ENCODE measurements around the gene RHBDL1. TPM values are rescaled to one million over a fixed set of nuclear protein-coding genes. Genes with fewer than 3 reads are reported as not detected.

Gene RHBDL1
- total and polyA plus RNA-seq, 2 of the 8 experiments (the other 6 are each of a cell fraction or from before 2014, with no cell fraction given): 4.0 to 8.1 TPM

GRCh38 chr16:648781-649589 lies 26.5 kb upstream of the RHBDL1 start, which contains the start of gene WDR90:
Gene WDR90, plus strand, starts transcription at chr16:649365. Its CDS starts 52 bp downstream, at chr16:649417.
- H3K23ac ChIP-seq (ENCODE audit: insufficient read length): no peak within 1 kb of the TSS
- WGBS, 2 experiments (ENCODE audit: extremely low coverage in 1 of 2, insufficient coverage in 1 of 2, insufficient read length in 1 of 2, insufficient replicate concordance in 2 of 2, low coverage in 1 of 2, low lambda C conversion rate in 2 of 2, missing lambda C conversion rate in 1 of 2): 2% methylated on average over 82 of the region's 91 CpGs; no CpG with 5 or more reads in 1 of the 2 experiments
- TF ChIP-seq GABPA (IDR thresholded peaks at IDR 0.05; ENCODE audit: borderline replicate concordance, insufficient read depth, low read length) (peak; percentile 89), RFX5 (IDR thresholded peaks at IDR 0.05; ENCODE audit: borderline replicate concordance, low read depth, low read length) (no peak), KDM4A (IDR thresholded peaks at IDR 0.05; ENCODE audit: low read depth, low read length, severe bottlenecking) (peak; percentile 58), EGR1 (IDR thresholded peaks at IDR 0.05; ENCODE audit: borderline replicate concordance, low read depth, low read length) (peak; percentile 66), USF2 (IDR thresholded peaks at IDR 0.05; ENCODE audit: low read length) (peak; percentile 96), POU5F1 (IDR thresholded peaks at IDR 0.05; ENCODE audit: low read depth, low read length) (no peak), SUZ12 (IDR thresholded peaks at IDR 0.05; ENCODE audit: low read length) (no peak), JUN (IDR thresholded peaks at IDR 0.05; ENCODE audit: low read depth, low read length) (no peak), ZNF274 (IDR thresholded peaks at IDR 0.05; ENCODE audit: borderline replicate concordance, extremely low read depth, low read length) (no peak), KDM1A (IDR thresholded peaks at IDR 0.05; ENCODE audit: borderline replicate concordance, low read length) (no peak)

More at GRCh38 chr16:648781-649589, 26.5 kb upstream of the RHBDL1 start, which contains the start of gene WDR90:
- Histone ChIP-seq H2BK15ac (ENCODE audit: low read length) (no peak within 1 kb of the TSS), H4K91ac (replicated peaks; ENCODE audit: insufficient read length, low read length) (peak within 1 kb of the TSS; percentile 6), H2BK12ac (ENCODE audit: low read depth, low read length) (peak within 1 kb of the TSS; percentile 50; the same call in 1 of the 2 replicates), H3K4me3 (ENCODE audit: extremely low read depth in 1 of 4, insufficient read depth in 2 of 4, low read depth in 3 of 4, low read length in 4 of 4) (peak within 1 kb of the TSS; percentile 59 to 76 (median 68)), H3K4ac (replicated peaks; ENCODE audit: insufficient read length, low read depth, low read length) (no peak within 1 kb of the TSS), H2BK20ac (ENCODE audit: low read length) (no peak within 1 kb of the TSS), H3K27me3 (replicated peaks in 1 of 4; ENCODE audit: control insufficient read depth in 3 of 4, extremely low read depth in 1 of 4, insufficient read depth in 3 of 4, low read length in 3 of 4) (no peaks in the 10 kb centered on the region), H3K14ac (ENCODE audit: insufficient read length) (no peak within 1 kb of the TSS), H4K20me1 (replicated peaks in 1 of 2; ENCODE audit: control insufficient read depth in 1 of 2, insufficient read depth in 2 of 2, low read length in 2 of 2) (peaks cover 0 to 9% of the 10 kb centered on the region in 2 experiments), H3K23me2 (ENCODE audit: low read depth, low read length) (peaks cover 7% of the 10 kb centered on the region), H3K9ac (replicated peaks in 1 of 4; ENCODE audit: extremely low read depth in 1 of 4, low read depth in 3 of 4, low read length in 3 of 4) (peak within 1 kb of the TSS; percentile 38 to 55 (median 50); a peak in 6 of 7 replicates), H4K8ac (ENCODE audit: extremely low read depth, insufficient read depth, low read length) (peak within 1 kb of the TSS; percentile 82), H3K56ac (replicated peaks; ENCODE audit: insufficient read length, low read depth, low read length) (peak within 1 kb of the TSS; percentile 77), H3K27ac (ENCODE audit: low read depth, low read length) (peak within 1 kb of the TSS; percentile 35; the same call in 1 of the 2 replicates), H3K18ac (ENCODE audit: extremely low read depth, low read length) (peak within 1 kb of the TSS; percentile 32), H4K5ac (ENCODE audit: insufficient read length, low read depth, low read length) (peak within 1 kb of the TSS; percentile 28), H2BK120ac (replicated peaks; ENCODE audit: low read depth, low read length) (no peak within 1 kb of the TSS), H3K4me2 (ENCODE audit: insufficient read depth in 1 of 2, low read depth in 2 of 2, low read length in 2 of 2) (peak within 1 kb of the TSS; percentile 67 to 86), H2AFZ (ENCODE audit: low read length) (no peak within 1 kb of the TSS), H3K79me1 (ENCODE audit: low read depth, low read length) (no peaks in the 10 kb centered on the region; the same call in 1 of the 2 replicates), H3K9me3 (ENCODE audit: insufficient read depth in 2 of 2, low read depth in 1 of 2, low read length in 1 of 2) (no peaks in the 10 kb centered on the region), H2BK5ac (ENCODE audit: low read depth, low read length) (peak within 1 kb of the TSS; percentile 52), H3K36me3 (ENCODE audit: control insufficient read depth in 2 of 4, insufficient read depth in 4 of 4, low read length in 3 of 4) (peaks cover 0 to 9% (median 1%) of the 10 kb centered on the region in 4 experiments; a peak in 1 of 8 replicates), H2AK5ac (ENCODE audit: low read depth, low read length) (no peak within 1 kb of the TSS), H3K4me1 (replicated peaks in 1 of 4; ENCODE audit: control insufficient read depth in 3 of 4, insufficient read depth in 4 of 4, low read length in 3 of 4) (peaks cover 0 to 4% (median under 1%) of the 10 kb centered on the region in 4 experiments; a peak in 4 of 7 replicates), H3K79me2 (ENCODE audit: control insufficient read depth in 1 of 2, insufficient read depth in 2 of 2, low read length in 2 of 2) (no peaks in the 10 kb centered on the region)
- ChIA-PET POLR2A (ENCODE audit: partially characterized antibody) (interaction anchor here (0.8 to 2.9 kb wide), 21 partner anchors 9 to 278 kb away, joined by 3 to 14 read pairs (median 4); partner anchors contain the start of genes JMJD8, METTL26, MRPL28 and RHBDL1), CTCF (ENCODE audit: partially characterized antibody) (interaction anchor here (0.6 to 7.9 kb wide), 25 partner anchors 8 to 638 kb away, joined by 3 to 104 read pairs (median 5); partner anchors contain the start of genes JMJD8, METTL26, NHLRC4 and RHBDL1)
- peak in 1 of 2 experiments; percentile 97 for DNase-seq (ENCODE audit: low read depth in 1 of 2, low spot score in 2 of 2)
- no peak for FAIRE-seq
